ENCODE results near the gene ADCY7. TPM values are rescaled to one million over a fixed set of nuclear protein-coding genes. Genes with fewer than 3 reads are reported as not detected.

Gene ADCY7
- total RNA-seq, 1 experiment from 2014 or later: 17.7 TPM

DNA sequence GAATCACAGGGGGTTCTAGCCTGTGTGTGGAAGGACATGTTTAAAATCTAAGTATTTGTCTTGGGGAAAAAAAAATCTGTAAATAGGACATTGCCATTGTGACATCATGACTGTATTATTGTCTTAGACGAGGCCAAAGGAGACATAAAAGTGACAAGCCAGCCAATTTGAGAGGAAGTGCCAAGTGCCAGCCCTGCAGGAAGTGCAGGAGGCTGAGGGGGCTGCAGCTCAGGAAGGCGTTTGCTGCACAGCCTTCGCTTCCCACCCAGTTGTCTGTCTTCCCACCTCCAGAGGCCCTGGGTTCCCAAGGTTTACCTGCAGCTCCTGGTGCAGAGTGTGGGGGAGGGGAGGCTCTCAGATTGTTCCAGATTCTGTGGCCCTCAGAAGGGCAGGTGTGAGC, 1.3 kb downstream of the ADCY7 start:
- no peak for DNase-seq (ENCODE audit: low spot score)

DNA sequence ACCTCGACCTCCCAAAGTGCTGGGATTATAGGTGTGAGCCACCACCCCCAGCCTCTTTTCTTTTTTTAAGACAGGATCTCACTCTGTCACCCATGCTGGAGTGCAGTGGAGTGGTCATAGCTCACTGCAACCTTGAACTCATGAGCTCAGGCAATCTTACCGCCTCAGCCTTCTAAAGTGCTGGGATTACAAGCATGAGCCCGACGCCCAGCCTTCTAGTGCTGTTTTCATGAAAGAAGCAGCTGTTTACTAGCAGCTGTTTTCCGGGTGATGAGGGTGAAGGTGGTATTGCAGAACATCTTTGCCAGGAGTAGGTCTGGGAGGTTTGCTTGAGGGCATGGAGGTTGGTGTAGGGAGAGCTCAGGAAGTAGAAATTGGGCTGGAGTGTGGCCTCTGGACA, 2.0 kb downstream of the ADCY7 start:
- no peak for DNase-seq (ENCODE audit: low spot score)

DNA sequence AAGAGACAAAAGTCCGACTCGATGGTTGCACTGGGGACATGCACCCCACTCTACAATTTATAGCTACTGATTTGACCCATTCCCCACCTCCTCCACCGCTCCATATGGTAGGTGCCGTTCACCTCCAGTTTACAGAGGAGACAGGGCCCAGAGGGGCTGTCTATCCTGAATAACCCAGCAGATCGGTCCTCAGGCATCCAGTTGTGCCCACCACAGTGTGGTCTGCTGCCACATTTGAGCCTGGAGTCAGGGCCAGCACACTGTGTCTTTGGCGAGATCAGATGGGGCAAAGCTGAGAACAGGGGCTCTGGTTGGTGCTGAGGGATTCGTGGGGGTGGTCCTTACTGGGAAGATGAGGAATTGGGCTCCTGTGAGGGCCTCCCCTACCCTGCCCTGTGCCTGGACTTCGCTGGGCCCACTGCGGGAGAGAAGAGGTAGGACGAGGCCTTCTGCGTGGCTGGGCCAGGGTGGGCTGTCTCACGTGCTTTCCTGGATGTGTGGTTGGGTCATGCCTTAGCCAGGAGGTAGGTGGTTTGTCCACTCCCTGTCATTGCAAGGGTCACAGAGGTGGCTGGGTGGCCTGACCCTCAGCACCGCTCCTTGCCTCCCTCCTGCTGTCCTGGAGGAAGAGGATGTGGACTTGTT, 2.8 kb downstream of the ADCY7 start:
- no peak for DNase-seq (ENCODE audit: low spot score)

DNA sequence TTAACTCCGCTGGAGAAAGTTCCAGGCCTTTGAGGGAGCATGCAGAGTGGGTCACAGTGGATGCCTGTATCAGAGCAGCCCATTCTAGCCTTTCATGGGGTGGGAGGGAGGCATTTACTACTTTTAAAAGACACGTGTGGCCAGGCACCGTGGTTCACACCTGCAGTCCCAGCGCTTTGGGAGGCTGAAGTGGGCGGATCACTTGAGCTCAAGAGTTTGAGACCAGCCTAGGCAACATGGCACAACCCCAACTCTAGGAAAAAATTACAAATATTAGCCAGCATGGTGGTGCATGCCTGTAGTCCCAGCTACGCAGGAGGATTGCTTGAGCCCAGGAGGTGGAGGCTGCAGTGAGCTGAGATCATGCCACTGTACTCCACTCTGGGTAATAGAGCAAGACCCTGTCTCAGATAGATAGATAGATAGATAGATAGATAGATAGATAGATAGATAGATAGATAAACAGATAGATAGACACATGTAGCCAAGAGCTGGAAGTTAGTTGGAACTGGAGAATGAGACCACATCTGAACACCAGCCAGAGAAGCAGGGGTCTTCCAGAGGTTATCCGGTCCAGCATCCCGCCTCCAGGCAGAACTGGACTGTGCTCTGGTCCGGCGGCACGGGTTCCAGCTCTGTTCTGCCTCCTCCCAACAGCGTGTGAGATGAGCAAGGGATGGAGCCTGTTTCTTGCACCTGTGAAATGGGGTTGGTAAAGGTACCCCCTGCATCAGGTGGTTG, 3.6 kb downstream of the ADCY7 start:
- DNase-seq (ENCODE audit: low spot score): no peak

DNA sequence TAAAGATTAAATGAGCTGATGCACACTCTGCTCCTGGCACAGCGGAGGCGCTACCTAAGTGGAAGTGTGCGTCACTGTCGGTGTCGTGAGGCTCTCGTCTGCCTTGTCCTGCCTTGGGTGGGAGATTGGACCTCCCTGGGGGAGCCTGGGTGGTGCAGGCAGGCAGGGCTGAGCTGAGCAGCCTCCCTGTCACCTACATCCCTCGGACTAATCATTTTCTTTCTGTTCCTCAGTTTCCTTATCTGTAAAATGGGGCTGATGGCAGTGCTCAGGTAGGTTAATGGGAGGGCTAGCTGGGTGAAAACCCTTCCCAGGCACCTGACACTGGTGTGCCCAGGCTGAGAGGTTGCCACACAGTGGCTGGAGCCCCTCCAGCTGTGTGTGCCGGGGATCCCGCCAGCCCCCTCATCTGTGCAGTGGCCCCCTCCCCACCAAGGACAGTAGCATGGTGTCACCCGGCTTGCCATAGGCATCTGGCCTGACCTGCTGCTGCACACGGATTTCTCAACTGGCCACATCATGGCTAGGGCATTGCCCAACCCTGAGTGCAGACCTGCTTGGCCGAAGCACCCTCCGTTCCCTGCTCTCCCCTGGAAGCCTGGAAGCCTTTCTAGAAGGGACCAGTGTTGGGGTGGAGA, 4.3 kb downstream of the ADCY7 start:
- no peak for DNase-seq (ENCODE audit: low spot score)

DNA sequence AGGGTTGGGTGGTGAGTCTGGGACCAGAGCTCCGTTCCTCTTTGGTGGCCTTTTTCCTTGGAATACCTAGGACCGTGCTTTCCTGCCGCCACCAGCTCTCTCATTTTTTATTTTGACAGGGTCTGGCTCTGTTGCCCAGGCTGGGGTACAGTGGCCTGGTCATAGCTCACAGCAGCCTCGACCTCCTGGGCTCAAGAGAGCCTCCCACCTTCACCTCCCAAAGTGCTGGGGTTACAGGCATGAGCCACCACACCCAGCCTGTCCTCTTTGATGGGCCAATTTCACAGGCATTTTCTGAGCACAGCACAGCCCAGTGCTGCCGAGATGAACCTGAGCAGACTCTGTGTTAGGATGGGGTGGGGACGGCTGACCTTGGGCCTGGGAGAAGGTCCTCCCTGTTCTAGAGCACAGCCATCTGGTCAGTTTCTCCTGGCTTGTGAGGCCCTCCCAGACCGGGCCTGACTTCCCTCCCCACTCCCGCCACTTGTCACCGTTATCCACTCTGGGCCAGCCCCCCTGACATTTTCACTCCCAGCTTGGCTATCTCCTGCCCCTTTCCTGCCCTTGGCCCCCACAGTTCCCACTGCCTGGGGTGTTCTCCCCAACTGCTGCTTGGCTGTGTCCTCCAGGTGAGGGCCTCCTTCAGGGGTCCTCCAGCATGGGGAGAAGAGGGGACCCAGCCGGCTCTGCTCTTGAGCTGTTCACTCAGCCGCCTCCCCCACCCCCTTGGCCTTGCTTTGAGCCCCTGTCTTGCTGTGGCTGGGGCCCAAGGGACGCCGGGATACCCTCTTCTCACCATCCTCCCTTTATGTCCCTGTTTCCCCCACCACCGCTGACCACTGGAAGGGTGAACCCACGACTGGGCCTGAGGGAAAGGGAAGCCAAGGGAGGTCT, 5.0 kb downstream of the ADCY7 start:
- no peak for DNase-seq (ENCODE audit: low spot score)

DNA sequence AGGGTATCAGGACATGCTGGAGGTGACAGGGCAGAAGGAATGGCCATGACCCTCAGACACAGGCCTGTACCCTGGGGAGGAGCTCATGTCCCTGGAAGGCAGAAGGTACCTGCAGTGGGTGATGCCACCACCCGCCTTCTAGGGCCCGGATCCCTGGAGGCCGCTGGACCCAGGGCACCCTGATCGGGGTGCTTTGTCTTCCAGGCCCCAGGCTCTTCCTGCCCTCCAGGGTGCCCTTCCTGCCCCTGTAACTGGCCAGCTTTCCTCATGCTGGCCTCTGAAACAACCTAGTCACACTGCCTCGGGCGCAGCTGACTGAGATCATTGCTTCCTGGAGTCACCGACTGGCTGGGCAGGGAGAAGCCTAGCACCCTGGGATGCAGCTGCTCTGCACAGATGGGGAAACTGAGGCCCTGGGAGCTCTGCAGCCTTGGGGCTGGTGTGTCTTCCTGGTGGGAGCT, 5.8 kb downstream of the ADCY7 start:
- DNase-seq (ENCODE audit: low spot score): no peak

DNA sequence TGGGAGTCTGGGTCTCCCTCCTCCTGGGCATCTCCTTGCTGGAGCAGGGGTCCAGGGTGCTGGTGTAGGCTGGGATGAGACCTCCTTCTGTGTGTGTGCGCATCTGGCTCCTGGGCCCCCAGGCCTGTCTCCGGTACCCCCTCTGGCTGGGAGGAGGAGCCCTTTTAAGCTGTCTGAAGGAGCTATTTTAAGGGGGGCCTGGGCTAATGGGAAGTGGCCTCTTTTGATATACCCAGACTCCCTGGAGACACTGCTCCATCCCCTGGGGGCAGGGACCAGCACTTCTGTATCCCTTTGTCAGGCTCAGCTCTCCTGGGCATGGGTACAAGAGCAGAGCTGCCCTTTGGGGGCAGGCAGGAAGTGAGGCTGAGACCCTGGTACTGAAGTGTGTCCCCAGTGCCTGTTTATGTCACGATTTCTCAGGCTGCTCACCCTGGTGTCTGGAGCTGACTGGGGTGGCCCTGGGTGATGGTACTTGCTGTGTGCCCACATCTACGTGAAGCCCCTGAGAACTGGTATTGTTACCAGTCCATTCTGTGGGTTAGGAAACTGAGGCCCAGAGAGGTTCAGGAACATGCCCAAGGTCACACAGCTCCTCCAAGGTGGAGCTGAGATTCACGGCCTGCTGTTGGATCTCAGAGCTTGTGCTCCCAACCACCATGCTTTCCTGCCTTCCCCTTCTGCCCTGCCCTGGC, 6.5 kb downstream of the ADCY7 start:
- DNase-seq (ENCODE audit: low spot score): no peak

DNA sequence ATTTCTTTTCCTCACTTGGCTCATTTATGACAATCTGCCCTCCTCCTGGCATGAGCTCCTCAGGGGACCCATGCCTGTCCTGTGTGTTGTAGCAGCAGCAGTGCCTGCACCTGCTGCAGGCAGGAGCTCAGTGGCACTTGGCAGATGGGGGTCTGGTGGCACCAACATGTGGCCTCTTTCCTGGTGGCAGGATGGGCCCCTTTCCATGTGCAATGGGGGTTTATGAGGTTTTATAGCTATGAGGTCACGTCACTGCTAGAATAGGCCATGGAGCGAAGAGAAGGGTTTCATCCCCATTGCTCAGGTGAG, 7.0 kb downstream of the ADCY7 start:
- DNase-seq (ENCODE audit: low spot score): no peak

DNA sequence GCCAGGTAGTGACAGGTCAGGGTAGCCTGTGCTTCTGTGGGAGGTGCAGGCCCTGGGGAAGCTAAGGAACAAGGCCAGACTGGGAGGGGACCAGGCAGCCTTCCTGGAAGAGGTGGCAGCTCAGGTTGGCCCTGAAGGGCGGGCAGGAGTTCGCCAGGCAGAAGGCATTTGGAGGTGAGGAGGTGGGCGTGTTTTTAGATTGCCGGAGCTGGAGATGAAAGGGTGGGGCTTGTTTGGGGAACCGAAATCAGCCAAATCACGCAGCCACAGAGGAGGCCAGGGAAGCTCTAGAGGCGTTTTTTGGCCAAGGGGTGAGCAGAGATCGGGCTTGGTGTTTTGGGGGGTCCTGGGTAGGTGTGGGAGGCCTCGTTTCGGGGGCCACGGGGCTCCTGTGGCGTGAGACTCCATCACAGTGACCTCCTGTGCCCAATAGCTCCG, 7.6 kb downstream of the ADCY7 start:
- no peak for DNase-seq (ENCODE audit: low spot score)

DNA sequence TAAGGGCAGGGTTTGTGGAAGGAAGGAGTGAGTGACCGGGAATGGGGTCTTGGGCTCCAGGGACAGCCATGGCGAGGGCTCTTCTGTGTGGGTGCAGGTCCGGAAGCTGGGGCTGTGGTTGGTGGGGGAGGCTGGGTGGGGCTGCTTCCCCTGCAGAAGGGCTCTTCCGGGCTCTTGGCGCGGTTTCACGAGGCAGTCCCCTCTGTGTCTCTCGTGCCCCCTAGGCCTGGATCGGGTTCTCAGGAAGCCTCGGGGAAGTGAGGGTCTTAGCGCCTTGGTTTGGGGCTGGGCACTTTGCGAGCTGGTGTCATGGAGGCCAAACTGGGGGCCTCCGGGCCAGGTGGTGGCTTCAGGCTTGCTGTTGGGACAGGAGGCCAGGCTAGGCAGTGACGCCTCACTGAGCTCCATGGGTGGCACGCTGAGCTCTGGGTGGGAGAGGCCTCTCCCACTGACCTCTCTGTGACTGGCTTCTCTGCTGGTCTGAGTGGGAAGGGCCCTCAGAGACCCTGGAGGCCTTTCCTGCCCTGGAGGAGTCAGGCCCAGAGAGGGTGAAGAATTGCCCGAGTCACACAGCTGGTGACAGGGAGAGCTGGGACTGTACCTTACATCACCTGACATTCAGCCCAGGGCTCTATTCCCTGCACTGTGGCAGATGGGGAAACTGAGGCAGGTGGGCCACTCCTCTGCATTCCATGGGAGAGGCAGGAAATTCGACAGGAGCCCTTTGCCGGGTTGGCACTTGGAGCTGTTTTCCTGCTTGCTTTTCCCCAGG, 8.2 kb downstream of the ADCY7 start:
- DNase-seq (ENCODE audit: low spot score): no peak

DNA sequence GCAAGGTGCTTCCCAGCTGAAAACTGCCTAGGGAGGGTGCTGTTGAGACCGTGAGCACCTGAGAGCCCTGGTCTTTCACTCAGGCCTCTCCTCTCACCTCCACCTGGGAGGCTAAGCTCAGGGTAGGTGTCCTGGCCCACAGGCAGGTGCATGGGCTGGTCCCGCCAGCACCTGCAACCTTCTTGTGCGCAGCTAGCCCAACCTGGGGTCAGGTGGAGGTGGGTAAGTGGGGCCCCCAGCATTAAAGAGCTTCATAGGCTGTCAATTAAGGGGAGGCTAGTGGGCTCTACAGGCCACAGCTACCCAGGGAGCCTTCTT, 8.7 kb downstream of the ADCY7 start:
- DNase-seq (ENCODE audit: low spot score): no peak

DNA sequence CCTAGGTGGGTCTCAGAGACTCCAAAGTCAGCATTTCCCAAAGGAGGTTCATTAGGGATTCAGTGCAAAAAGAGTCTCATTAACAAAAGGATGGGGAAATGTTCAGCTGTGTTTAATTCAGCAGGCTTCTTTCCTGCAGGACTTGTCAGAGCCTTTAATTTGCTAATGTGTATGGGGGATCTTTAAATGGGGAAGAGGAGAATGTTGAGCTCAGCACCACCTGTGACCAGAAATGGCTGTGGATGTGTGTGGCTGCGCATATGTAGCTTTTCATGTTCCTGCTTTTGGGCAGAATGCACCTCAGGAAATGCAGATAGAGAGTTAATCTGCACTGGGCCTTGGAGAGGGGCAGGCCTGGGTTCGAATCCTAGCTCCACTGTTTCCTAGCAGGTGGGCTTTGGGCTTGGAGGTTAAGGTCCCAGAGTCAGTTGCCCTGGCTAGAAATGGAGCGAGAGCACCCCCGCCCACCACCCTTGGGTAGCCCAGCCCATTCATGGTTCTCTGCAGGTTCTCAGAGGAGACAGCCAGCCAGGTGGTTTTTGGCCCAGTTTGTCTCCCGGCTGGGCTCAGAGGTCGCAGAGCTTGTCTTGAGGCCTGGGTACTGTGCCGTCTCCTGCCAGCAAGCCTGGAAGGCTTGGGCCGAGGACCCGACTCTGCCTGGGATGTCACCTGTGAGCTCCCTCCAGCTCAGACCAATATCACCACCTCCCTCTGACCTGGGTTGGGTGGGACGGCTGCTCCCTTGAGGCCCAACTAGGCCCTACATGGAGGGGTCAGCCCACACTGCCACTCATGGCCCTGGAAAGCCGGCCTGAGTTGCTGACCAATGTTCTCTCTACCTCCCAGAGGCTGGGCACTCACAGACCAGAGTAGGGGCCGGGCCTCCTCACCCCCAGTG, 9.3 kb downstream of the ADCY7 start:
- no peak for DNase-seq (ENCODE audit: low spot score)

DNA sequence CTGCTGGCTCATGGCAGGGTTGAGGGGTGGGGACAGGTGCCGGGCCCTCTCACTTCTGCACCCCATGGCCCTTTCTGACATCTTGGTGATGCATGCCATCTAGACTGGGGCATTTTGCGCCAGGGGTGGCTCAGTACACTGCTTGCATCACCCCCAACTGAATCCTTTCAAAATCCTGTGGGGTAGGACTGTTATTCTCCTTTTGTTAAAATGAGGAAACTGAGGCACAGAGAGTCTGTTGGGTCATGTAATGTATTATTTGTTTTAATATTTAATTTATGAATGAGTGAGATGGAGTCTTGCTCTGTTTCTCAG, 9.9 kb downstream of the ADCY7 start:
- DNase-seq (ENCODE audit: low spot score): no peak

DNA sequence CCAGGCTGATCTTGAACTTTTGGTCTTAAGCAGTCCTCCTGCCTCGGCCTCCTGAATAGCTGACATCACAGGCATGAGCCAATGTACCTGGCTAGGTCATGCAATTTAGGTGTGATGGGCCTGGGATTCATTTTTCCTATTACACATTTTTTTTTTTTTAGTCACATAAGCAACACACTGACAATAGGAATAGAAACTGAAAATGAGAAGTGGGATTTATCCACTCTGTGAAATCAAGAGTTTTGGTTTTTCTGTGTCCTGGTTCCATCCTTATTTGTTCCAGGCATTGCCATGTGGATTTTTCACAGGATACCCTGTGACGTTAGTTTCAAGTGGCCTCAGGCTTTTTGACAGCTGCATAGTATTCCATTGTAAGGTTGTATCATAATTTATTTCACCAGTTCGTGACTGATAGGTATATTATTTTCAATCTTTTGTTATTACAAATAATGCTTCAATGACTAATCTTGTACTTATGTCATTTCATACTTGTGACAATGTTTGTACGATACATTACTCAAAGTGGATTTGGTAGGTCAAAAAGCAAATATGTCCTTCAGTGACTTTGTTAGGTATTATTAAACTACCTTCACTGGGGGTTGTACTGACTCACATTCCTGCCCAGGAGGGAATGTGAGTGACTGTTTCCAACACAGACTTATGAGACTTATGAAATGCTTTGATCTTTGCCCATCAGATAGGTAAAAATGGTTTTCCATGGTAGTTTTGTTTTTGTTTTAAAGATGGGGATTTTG, 10.6 kb downstream of the ADCY7 start:
- no peak for DNase-seq (ENCODE audit: low spot score)

DNA sequence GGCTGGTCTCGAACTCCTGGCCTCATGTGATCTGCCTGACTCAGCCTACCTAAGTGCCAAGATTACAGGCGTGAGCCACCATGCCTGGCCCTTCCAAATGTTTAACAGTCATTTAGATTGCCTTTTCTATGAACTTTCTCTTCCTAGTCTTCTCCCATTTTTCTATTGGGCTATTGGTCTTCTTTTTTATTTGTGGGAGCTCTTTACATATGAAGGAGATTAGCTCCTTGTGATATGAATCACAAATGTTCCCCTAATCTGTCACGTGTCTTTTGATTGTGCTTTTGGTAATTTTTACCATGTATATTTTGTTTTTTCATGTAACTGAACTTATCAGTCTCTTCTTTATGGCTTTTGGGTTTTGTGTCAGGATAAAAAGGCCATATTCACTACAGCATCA, 11.9 kb downstream of the ADCY7 start:
- DNase-seq (ENCODE audit: low spot score): no peak

DNA sequence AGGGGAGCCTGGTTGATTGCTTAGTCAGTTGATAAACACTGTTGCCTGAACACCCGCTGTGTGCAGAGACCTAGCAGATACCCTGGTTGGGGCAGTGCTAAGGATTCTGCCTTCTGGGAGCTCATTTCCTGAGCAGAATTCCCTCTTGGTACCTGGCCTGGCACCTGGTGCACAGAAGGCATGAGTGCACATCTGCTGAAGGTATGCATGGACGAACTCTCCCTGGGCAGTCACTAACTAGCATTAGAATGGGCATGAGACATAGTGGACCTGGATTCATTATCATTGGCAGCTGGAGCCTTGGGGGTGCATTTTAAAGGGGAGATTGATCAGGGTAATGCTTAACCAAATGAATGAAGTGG, 13.1 kb downstream of the ADCY7 start:
- DNase-seq (ENCODE audit: low spot score): no peak

DNA sequence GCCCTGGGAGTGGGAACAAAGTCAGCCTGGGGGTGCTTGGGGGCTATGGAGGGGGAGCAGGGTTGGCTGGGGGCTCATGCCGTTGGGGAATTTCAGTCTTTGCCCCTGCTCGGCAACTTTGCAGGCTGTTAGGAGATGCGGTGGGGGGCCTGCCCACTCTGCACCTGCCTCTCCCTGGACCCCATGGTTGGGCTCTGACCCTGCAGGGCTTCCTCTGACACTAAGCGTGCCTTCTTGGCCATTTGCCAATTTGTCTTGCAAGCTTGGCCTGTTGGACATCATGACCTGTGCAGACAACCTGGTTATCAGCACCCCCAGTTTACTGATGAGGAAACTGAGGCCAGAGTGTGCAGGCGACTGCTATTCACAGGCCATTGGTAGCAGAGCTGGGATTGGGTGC, 14.6 kb downstream of the ADCY7 start:
- DNase-seq (ENCODE audit: low spot score): no peak

DNA sequence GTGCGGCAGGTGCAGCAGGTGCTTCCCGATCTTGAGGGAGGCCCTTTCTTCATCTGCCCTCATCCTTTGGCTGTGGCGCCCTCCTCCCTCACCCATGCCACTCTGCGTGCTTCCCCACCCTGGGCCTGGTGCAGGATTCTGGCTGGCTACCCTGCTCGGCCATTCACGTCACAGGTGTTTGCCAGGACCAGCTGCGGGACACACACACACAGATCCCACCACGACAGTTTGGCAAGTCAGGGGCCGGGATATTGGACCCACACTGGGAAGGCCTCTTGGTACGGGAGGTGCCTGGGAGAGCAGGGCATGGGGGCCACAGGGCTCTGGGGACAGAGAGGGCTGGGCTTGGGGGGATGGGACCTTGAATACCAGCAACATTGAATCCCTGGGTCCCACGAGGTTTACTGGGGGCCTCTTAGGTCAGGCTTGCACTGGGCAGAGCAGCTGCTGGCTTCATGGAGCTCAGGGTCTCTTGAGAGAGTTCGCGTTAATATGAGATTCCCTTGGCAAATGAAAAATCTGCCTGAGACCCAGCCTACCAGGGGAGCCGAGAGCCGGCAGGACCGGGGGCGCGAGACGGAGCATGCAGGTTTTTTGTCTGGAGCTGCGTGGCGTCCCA, 15.1 kb downstream of the ADCY7 start:
- no peak for DNase-seq (ENCODE audit: low spot score)
